Measurements from ENCODE around the gene SPAG16.

SPAG16 gene

GRCh38 chr2:214247531-214247930 is 963.3 kb downstream of the SPAG16 start:
- TF ChIP-seq CTCF (conservative IDR thresholded peaks at IDR 0.05; ENCODE audit: low read length) (no peak), EZH2phosphoT487 (IDR thresholded peaks at IDR 0.05; ENCODE audit: borderline replicate concordance) (no peak)
- H3K4me1 ChIP-seq (ENCODE audit: insufficient read depth, low read length, poor library complexity, severe bottlenecking): no peaks in the 10 kb centered on the region
- no peaks in the 10 kb centered on the region for H3K27me3 ChIP-seq (ENCODE audit: insufficient read depth, low read length, poor library complexity, severe bottlenecking)
- H3K79me2 ChIP-seq (ENCODE audit: insufficient read depth, low read length): no peaks in the 10 kb centered on the region
- H3K4me2 ChIP-seq (ENCODE audit: low read depth, low read length, poor library complexity, severe bottlenecking): no peak overlapping the region
- no peaks in the 10 kb centered on the region for H3F3A ChIP-seq (ENCODE audit: low read depth)
- H3K9me3 ChIP-seq (ENCODE audit: insufficient read depth, low read depth, low read length): no peaks in the 10 kb centered on the region
- H3K36me3 ChIP-seq (ENCODE audit: insufficient read depth, low read length): no peaks in the 10 kb centered on the region
- H2AFZ ChIP-seq (ENCODE audit: low read length): no peak overlapping the region
- no peak overlapping the region for H3K9ac ChIP-seq (ENCODE audit: low read depth, low read length, poor library complexity, severe bottlenecking)
- no peaks in the 10 kb centered on the region for H3K9me2 ChIP-seq (replicated peaks; ENCODE audit: low read depth, low read length)
- no peaks in the 10 kb centered on the region for H4K20me1 ChIP-seq (ENCODE audit: insufficient read depth, low read length, poor library complexity, severe bottlenecking)
- no peak overlapping the region for H3K4me3 ChIP-seq (ENCODE audit: low read length, poor library complexity, severe bottlenecking)

GRCh38 chr2:214255046-214255445 is 970.8 kb downstream of the SPAG16 start:
- no peaks in the 10 kb centered on the region for H3K9me2 ChIP-seq (replicated peaks; ENCODE audit: low read depth, low read length)
- no peaks in the 10 kb centered on the region for H3K9me3 ChIP-seq (ENCODE audit: insufficient read depth, low read depth, low read length)
- H3K4me1 ChIP-seq (ENCODE audit: insufficient read depth, low read length, poor library complexity, severe bottlenecking): no peaks in the 10 kb centered on the region
- no peaks in the 10 kb centered on the region for H3K36me3 ChIP-seq (ENCODE audit: insufficient read depth, low read length)
- H3F3A ChIP-seq (ENCODE audit: low read depth): no peaks in the 10 kb centered on the region
- no peaks in the 10 kb centered on the region for H3K27me3 ChIP-seq (ENCODE audit: insufficient read depth, low read length, poor library complexity, severe bottlenecking)
- H2AFZ ChIP-seq (ENCODE audit: low read length): no peak overlapping the region
- no peak overlapping the region for H3K4me2 ChIP-seq (ENCODE audit: low read depth, low read length, poor library complexity, severe bottlenecking)
- no peak overlapping the region for H3K4me3 ChIP-seq (ENCODE audit: low read length, poor library complexity, severe bottlenecking)
- H4K20me1 ChIP-seq (ENCODE audit: insufficient read depth, low read length, poor library complexity, severe bottlenecking): no peaks in the 10 kb centered on the region
- TF ChIP-seq EZH2phosphoT487 (IDR thresholded peaks at IDR 0.05; ENCODE audit: borderline replicate concordance) (no peak), CTCF (conservative IDR thresholded peaks at IDR 0.05; ENCODE audit: low read length) (no peak)
- H3K79me2 ChIP-seq (ENCODE audit: insufficient read depth, low read length): no peaks in the 10 kb centered on the region
- no peak overlapping the region for H3K9ac ChIP-seq (ENCODE audit: low read depth, low read length, poor library complexity, severe bottlenecking)

- Histone ChIP-seq H3K79me2 (ENCODE audit: insufficient read depth, low read length) (no peaks in the 10 kb centered on the region), H3K9ac (ENCODE audit: low read depth, low read length, poor library complexity, severe bottlenecking) (no peak overlapping the region), H3K27me3 (ENCODE audit: insufficient read depth, low read length, poor library complexity, severe bottlenecking) (no peaks in the 10 kb centered on the region), H3K4me3 (ENCODE audit: low read length, poor library complexity, severe bottlenecking) (no peak overlapping the region), H3K9me3 (ENCODE audit: insufficient read depth, low read depth, low read length) (no peaks in the 10 kb centered on the region), H3F3A (ENCODE audit: low read depth) (no peaks in the 10 kb centered on the region), H3K4me2 (ENCODE audit: low read depth, low read length, poor library complexity, severe bottlenecking) (no peak overlapping the region), H3K9me2 (replicated peaks; ENCODE audit: low read depth, low read length) (no peaks in the 10 kb centered on the region), H2AFZ (ENCODE audit: low read length) (no peak overlapping the region), H3K4me1 (ENCODE audit: insufficient read depth, low read length, poor library complexity, severe bottlenecking) (no peaks in the 10 kb centered on the region), H3K36me3 (ENCODE audit: insufficient read depth, low read length) (no peaks in the 10 kb centered on the region), H4K20me1 (ENCODE audit: insufficient read depth, low read length, poor library complexity, severe bottlenecking) (no peaks in the 10 kb centered on the region)
- TF ChIP-seq EZH2phosphoT487 (IDR thresholded peaks at IDR 0.05; ENCODE audit: borderline replicate concordance) (no peak), CTCF (conservative IDR thresholded peaks at IDR 0.05; ENCODE audit: low read length) (no peak)
Measured at GRCh38 chr2:214261683-214262082, 977.4 kb downstream of the SPAG16 start.
